Breast epithelium (tissue), 3 donors: ENCODE data around the gene C1QC.

Source experiments
- CTCF ChIP-seq, 3 donors: fragments of 450-650 bp; IDR thresholded peaks; one replicate each; pipeline ENCODE4 v1.5.1; 2016 to 2017; ENCODE audit warnings: antibody characterized with exemption in 3 of 3, mild to moderate bottlenecking in 3 of 3, moderate library complexity in 3 of 3
- POLR2A ChIP-seq: fragments of 450-650 bp; IDR thresholded peaks from one replicate; pipeline ENCODE4 v1.6.1; 2016; ENCODE audit warnings: antibody characterized with exemption, mild to moderate bottlenecking, moderate library complexity
- POLR2AphosphoS5 ChIP-seq, 3 donors: sonication (generic); formaldehyde crosslinking; IDR thresholded peaks; one replicate each; pipeline ENCODE4 v1.6.1; 2017; ENCODE audit warnings: antibody characterized with exemption in 3 of 3

- TF ChIP-seq CTCF (IDR thresholded peaks at IDR 0.05) (no peak), POLR2AphosphoS5 (IDR thresholded peaks at IDR 0.05) (no peak), POLR2A (no peak)
Measured at GRCh38 chr1:22643928-22644327, 495 bp downstream of the C1QC start.
